Left lobe of liver (tissue), 2 donors: ENCODE results near the gene HES6. TPM values are rescaled to one million over a fixed set of nuclear protein-coding genes. Genes with fewer than 3 reads are reported as not detected.

Experiments
- ATAC-seq: fragments of 200-7000 bp; cut with Tn5 transposase; one replicate; pipeline ENCODE4 v1.9.1; 2020; ENCODE audit warnings: mild to moderate bottlenecking, moderate library complexity
- DNase-seq: peaks from one replicate; pipeline ENCODE4 v3.0.0-alpha.2; 2020; ENCODE audit warnings: low spot score
- total RNA-seq: library from RNA; stranded (reverse); gene quantifications from one replicate; pipeline ENCODE4 v1.2.1, GENCODE V29; 2021
- donor health status: DM: no; HTN: no; CAD: no; lungs with moderate emphysema.
- donor health status: DM: no; HTN: yes; CAD: no.

The HES6 gene
- total RNA-seq, 1 donor from 2014 or later: 5.3 TPM

DNA sequence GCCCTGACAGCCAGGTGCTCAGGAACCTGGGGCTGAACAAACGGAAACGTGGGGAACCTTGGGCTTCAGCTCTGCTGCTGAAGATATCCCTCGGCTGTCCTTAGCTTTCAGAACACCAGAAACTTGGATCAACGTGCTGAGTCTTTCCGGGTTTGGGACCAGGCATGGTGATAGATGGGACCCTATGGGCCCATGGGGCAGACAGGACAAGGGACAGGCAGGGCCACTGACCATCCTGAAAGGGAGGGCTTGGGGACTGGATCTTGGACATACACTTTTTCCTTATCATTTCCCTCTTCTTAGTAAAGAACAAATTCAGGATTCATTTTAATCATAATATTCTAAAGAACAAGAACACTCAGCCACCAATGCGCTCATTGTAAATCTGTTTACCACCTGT, 16.3 kb upstream of the HES6 start:
- no peak for ATAC-seq
- no peak for DNase-seq

DNA sequence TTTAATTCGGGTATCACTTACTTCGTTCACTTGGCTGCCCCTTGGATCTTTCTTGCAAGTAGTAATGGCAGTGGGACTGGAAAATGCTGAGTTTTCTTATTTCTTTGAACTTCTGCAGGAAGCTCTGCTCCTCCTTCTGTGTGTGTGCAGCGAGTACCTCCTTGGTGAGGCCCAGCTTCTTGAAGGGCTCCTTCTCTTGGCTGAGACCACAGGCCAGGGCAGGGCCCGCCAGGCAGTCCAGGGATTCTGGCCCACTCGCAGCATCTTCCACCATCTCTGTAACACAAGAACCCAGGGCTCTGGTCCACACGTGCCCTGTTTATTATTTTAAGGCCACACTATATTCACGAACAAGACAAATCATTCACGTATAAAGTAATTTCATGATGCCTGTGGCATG, 15.8 kb upstream of the HES6 start:
- no peak for ATAC-seq
- no peak for DNase-seq

DNA sequence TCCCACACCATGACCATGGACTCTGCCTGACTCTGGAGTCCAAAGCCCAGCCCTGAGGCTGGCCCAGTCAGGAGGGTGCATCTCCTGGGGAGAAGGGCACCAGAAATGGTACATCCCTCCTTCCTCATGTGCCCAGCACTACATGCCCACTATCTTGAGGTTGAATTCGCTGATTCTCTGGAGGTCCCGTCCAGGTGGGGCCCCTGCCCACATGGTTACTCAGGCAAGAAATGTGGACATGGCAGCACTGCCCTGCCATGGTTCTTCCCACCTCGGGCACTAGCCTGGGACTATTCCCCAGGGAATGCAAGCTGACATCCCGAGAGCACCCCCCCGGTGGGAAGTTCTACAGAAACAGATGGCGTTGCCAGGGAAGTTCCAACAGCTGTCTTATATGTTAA, 15.3 kb upstream of the HES6 start:
- DNase-seq (no peak), ATAC-seq (no peak)

DNA sequence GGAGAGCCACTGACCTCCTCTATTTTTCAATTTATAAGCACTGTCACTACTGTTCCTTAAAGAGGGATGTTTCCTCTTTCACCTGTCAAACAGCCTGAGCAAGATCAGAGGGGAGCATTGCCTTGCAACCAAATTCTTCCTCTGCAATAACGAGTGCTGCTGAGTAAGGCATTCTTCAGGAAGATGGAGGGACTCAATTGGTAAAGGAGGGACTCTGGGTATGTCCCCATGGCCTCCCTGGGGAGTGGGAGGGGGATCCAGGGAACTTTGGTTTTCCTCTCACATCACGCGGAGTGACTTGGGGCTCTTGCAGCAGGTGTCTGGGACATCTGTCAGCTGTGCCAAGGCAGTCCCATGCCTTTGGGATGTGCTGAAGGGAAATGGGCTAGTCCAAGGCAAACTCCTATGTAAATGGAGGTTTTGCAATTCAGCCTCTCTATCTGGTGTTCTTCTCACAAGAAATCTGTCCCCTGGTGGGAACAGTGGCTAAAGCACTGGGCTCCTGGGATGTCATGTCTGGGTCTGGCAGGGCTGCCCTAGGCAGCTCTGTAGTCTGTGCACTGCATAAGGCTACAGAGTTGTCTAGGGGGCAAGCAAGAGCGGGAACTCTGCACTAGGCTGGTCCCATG, 14.4 kb upstream of the HES6 start:
- ATAC-seq (no peak), DNase-seq (no peak)

DNA sequence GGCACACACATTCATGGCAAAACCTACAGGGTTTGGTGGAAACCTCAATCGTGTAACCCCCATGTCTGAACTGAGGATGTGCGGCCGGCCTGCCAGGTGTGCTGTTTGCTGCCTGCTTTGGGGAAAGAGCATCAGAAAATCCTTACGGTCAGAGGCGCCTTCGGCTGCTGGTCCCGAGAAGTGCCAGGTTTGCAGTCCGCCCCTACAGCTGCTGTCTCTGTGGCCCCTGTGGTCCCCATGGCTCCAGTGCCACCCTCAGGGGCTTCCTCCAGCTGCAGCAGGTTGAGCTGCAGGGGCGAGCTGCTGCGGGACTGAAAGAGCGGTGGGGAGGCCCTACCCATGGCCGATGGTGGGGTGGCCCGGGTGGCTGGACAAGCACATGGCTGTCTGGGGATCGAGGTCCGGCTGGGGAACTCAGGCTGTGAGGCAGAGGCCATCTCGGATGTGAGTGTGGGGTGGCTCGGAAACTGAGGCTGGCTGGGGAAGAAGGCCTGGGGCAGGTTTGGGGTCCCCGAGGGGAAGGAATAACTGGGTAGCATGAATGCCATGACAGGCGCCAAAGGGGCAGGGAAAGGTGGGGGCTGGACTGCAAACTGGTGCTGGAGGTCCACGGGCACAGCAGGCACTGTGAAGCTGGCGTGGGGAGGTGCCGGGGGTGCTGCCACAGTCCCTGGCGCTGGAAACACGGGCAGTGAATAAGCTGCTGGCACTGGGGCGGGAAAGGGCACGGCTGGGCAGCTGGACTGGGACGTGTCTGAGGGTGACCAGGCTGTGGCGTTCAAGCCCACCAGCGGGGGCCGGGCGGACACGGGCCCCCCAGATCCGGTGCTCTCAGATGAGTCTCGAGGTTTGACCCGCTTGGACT, 13.2 kb upstream of the HES6 start:
- no peak for ATAC-seq
- DNase-seq: no peak

DNA sequence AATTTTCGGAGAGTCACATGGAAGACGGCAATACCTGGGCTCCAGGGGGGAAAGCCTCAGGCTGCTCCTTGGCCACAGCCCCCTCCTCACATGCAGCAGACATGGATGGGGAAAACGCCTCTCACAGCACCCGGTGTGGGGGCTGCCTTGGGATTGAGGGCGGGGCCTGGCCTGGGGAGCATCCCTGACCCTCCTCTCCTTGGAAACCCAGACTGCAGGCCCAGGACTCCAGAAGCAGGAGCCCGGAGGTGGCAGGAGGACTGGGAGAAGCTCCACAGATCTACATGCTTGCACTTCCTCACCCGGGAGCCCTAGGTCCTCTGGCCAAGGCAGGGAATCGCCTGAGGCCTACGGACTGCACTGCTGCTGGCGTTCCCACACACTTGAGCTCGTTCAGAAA, 12.1 kb upstream of the HES6 start:
- DNase-seq (no peak), ATAC-seq (no peak)

DNA sequence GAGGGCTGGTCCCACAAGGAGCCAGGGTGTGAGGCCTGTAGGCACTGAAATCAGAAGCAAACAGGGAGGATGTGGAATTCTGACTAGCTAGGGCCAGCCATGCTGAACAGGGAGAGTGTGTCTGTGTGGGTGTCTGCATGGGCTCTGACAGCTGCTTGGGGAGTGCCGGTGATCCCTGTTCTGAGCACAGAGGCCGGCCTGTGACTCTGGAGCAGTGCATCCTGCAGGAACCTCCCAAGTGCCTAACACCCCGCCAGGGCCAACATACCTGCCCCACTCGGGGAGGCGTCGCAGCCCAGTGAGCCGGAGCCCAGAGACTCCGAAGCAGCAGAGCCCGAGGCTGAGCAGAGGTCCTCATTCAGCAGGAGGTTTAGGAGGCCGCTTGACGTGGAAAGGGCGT, 11.5 kb upstream of the HES6 start:
- no peak for ATAC-seq
- no peak for DNase-seq

DNA sequence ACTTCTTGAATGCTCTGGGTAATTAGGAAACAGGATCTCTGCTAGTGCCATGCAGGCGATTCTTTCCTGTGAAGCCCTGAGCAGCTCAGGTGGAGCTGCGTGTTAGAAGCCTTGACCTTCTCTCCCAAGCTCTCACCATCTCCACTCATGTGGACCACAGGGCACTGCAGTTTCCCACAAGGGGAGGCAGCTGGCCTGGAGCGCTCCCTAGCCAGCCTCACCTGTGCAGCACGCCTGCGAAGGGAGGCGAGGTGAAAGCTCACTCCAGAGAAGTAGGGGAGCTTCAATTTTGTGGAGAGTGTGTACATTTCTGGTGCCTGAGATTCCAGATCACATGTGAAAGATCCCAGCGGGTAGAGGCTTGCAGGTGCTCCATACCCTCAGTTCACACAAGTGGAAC, 11.1 kb upstream of the HES6 start:
- DNase-seq: no peak
- ATAC-seq: no peak

DNA sequence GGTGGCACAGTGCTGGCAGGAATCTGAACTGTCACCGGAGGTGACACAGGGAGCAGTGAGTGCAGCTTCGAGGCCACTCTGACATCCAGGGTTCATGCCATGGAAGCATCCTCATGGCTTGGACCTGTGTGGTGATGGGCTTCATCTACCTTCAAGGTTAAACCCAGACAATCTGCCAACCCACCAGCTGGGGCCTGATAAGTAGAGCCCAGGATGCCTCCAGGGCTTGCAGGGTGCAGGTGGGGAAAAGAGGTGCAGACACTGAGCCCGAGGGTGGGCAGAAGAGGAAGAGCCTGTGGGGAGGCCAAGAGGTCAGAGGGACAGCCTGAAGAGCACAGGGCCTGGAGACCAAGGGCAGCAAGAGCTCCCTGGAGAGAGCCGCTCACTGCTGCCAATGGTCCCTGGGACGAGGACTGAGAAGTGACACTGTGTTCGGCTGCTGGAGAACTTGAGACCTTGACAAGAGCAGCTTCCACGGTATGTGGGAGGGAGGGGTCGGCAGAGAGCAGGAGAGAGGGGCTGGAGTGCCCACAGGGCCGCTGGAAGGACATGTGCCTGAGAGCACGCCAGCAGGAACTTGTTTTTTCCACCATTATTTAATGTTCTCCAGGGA, 8.1 kb upstream of the HES6 start:
- ATAC-seq: no peak
- no peak for DNase-seq

DNA sequence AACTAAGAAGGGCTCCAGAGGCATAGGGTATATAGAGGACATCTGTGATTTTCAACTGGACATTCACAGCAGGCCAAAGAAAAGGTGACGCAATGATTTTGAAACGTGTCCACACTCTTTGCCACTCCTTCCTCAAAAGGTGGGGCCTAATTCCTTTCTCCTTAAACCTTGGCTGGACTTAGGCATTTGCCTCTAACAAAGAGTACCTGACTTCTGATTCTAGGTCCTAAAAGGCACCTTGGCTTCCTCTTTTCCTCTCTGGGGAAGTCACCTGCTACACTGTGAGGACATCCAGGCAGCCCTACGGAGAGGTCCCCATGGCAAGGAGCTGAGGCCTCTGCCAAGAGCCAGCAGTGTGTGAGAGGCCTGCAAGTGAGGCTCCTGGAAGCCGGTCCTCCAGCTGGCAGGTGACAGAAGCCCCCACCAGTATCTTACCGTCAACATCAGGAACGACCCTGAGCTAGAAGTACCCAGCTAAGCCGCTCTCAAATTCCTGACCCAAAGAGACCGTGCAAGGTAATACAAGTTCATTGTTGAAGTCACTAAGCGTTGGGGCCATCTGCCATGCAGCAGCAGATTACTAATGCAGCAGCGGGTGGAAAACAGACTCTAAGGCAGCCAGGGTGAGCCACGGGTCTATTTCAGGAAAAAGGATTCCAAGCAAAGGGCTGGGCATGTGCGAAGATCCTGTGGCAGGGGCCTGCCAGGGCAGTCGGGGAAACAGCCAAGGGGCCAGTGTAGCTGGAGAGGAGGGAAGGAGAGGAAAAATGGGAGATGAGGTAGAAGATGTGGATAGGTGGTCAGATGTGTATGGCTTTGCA, 7.4 kb upstream of the HES6 start:
- ATAC-seq (peak; percentile 61), DNase-seq (no peak)

DNA sequence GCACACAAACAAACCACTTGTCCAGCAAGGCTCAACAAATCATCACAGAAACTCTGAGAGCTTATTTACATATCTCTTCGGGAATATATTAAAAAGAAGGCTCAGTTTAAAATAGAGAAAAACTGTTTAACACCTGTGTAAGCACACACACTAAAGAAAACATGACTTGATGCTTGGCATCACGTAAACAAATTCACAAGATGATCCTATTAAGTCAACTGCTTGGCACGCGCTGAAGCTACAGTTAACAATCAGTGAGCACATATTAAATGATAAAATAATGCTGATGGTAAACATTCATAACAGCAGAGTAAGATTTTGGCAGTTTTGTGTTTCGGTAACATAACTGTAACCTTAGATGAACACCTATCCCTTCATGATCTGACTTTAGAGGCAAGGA, 4.3 kb upstream of the HES6 start:
- ATAC-seq: no peak
- DNase-seq: no peak

DNA sequence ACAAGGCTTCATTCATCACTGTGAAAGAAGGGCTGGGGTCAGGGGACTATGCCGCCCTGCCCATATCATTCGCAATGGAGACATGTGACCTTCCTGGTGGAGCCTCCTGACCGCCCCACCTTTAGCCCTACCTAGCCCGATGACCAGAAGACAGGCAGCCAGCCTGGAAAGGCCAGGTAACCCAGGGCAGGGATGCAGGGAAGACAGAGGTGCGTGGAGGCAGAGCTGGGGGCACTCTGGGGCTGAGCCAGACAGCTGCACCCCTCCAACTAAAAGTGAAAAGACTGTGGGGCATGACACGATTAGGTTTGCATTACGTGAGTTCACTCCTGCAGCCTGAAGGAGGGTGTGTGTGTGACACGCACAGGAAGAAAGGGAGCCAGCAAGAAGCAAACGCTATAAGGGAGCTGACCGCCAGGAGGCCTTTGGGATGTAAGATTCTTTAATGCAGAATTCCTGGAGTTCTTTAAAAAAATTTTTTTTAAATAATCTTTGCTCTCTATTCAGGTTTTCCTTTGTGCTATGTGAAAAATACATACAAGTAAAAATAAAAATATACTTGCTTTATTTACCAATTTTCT, 3.7 kb upstream of the HES6 start:
- ATAC-seq (no peak), DNase-seq (no peak)

DNA sequence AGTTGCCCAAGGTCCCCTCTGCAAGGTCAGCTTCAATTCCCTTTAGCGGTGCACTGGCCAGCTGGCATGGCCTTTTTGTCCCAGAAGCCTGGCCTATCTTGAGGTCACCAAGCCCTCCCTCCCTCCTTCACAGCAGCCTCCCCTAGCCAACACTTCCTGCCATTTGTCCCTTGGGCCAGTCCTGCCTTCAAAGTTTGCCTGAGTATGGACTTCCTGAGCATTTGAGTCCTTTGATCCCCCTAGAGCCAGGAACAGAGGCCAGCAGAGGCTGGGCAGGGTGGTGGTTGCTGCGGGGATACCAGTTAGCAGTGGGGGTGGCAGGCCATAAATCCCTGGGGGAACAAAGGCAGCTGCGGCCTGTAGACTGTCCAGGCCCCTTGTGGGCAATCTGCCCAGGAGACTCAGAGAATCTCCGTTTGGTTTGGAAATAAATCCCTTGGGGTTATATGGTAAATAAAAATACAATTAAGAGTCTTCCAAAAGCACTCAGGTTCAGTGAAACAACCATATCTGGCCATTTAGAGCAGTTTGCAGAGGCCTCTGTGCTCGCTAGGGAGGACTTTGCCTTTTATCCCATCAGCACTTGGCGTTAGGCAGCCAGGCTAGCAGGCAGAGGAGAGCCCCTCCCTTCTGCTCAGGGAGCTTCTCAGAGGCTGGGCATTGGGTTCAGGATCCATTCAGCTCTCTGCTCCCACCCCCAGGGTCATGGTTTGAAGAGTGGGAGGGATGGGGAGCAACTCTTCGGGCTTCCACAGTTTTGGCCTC, 3.1 kb upstream of the HES6 start:
- DNase-seq (peak; percentile 44), ATAC-seq (peak; percentile 27)

DNA sequence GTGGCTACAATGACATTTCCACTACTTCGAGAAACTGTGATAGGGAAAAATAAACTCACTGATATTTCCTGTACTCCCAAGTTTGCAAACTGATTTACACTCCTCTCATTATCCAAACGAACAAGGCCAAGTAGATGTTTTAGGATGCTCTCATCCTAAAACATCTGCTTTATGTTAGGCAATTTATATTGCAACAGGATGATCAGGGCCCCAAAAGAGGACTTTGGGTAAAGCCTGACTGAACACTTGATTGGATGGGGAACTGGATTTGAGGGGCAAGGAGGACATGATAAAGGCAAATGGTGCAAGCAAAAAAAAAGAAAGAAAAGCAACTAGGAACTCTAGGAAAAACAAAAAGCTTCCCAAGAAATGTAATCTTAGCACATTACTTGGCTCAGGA, 2.1 kb upstream of the HES6 start:
- DNase-seq: no peak
- ATAC-seq: no peak

DNA sequence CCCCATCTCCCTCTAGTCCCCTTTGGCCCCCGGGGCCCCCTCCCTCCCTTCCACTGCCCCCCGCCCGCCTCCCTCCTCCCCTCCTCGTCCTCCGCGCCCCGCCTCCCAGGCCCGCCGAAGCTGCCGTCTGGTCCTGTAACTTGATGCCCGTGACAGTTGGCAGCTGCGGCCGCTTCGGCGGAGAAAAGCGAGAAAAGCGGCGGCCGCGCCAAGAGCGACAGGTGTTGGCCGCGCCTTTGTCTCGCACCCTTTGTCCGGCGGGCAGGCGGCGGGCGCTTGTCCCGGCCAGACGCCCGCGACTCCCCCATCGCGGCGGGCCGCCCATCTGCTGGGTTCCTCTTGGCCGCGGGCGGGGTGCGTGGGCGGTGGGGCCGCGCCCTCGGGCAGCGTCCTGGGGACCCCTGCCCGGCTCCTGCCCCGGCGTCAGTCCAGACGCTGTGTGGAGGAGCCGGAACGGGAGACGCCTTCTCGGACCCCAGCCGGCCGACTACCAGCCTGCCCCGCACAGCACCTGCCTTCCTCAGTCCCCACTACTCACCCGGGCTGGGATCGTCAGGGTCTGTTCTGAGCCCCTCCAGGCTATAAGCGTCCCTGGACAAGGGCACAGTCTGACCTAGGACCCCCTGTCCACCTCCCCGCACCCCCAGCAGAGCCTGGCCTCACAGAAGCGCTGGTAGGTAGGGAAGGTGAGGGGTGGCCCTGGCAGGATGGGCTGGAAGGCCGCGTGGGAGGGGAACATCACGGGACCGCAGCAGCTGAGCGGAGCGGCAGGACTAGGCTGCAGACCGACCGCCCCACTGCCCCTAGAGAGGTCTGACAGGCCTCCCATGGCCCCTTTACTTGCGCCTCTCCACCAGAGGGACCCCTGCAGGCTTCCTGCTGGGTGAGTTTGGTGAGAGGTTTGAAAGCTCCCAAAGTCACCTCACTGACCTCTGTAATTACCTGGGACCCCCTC, 1.2 kb upstream of the HES6 start:
- ATAC-seq (peak; percentile 10), DNase-seq (no peak)

DNA sequence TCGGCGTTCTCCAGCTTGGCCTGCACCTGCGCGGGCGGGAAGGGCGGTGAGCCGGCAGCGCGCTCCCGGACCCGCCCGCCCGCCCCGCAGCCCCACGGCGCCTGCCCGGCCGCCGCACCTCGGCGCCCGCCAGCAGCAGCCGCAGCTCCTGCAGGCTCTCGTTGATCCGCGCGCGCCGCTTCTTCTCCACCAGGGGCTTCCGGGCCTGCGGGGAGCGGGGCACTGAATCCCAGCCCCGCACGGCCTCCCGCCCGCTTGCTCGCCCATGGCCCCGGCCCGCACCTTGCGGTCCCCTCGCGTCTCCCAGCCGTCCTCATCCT, 335 bp downstream of the HES6 start:
- ATAC-seq: peak; percentile 7
- no peak for DNase-seq

DNA sequence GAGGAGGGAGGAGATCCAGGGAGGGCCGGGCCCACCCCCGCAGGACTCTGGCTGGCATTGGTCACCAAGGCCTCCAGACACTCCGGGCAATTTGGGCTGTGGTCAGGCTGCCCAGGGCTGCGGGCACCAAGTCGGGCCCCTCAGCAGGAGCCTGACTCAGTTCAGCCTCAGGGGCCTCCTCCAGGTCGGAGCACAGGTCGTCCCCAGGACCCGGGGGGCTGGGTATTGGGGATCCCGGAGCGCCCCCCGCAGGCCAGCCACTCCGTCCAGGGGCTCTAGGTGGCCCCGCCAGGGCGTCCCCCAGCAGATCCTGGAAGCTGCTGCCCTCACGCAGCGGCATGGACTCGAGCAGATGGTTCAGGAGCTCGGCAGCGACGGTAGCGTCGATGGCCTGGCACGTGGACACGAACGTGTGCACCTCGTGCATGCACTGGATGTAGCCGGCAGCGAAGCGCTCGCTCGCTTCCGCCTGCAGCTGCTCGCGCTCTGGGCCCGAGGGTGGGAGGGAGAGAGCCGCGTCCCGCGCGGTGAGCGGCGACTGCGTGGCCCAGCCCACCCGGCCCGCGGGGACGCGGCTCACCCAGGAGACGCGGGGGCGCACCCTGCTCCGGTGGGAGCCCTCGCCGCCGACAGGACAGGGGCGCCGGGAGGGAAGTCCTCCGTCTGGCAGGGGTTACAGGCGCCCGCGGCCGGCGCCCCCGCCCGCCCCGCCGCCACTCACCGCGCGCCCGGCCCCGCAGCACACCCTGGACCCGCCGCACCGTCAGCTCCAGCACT, 884 bp downstream of the HES6 start:
- DNase-seq: no peak

DNA sequence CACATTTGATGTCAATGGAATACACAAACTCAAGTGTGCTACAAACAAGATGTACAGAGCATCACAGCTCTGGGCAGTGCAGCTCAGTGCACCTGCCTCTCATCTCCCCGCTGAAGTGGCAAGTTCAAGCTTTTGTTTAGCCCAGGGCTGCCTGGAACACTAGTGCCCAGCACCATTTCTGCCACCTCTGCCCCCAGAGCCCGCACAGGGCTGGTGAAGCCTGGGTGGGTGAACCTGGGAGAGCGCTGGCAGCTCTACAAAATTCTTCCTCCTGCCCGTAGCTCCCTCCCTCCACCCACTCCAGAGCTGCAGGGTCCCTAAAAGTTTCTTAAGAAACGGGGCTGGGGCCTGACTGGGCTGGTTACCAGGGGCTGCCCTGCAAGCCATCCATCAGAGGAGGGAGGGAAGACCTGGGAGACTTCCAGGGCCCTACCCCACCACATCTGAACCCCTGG, 1.5 kb downstream of the HES6 start:
- no peak for DNase-seq
- ATAC-seq: no peak

More for the DNA sequence above, 884 bp downstream of the HES6 start:
- ATAC-seq: no peak
